ENCODE results near the gene RALGPS1. TPM values are rescaled to one million over a fixed set of nuclear protein-coding genes. Genes with fewer than 3 reads are reported as not detected.

The RALGPS1 gene
- total and polyA plus RNA-seq, 10 donors, result 2.5 to 27.3 (median 14.1) TPM

- peaks cover 11 to 64% (median 42%) of the 10 kb centered on the region in 6 donors for H3K4me1 ChIP-seq
- intact Hi-C loops (cut with DNase I; ENCODE audit: low total_unique reads), result no loop called here
- 36 to 66% (median 44%) methylated on average over 8 to 16 of the region's 16 CpGs for WGBS, 5 donors
- TF ChIP-seq POLR2AphosphoS5 (IDR thresholded peaks at IDR 0.05), result no peak
- TF ChIP-seq CTCF (IDR thresholded peaks at IDR 0.05 in 8 of 11, conservative IDR thresholded peaks at IDR 0.05 in 3 of 11), result peak in 1 of 11 experiments; percentile 15
- no peak for DNase-seq
- H3K36me3 ChIP-seq, result peaks cover 0 to 14% (median 0%) of the 10 kb centered on the region in 6 donors
- H3K27me3 ChIP-seq (replicated peaks in 1 of 7), result peaks cover 0 to 27% (median 10%) of the 10 kb centered on the region in 7 donors
- H3K27ac ChIP-seq, result peak overlapping the region; percentile 67 to 93 (median 88)
- no peaks in the 10 kb centered on the region for H3K9me3 ChIP-seq
- H3K4me3 ChIP-seq, result peak overlapping the region in 5 of 8 donors; percentile 39 to 72 (median 45)
Observed at GRCh38 chr9:127123064-127123890, 208.7 kb downstream of the RALGPS1 start.

- Histone ChIP-seq H3K4me3 (no peak overlapping the region), H3K27me3 (replicated peaks in 1 of 7) (peaks cover 0 to 27% (median 10%) of the 10 kb centered on the region in 7 donors), H3K4me1 (peaks cover 11 to 57% (median 34%) of the 10 kb centered on the region in 6 donors), H3K27ac (peak overlapping the region in 5 of 8 donors; percentile 87 to 93 (median 89)), H3K36me3 (peaks cover 0 to 9% (median 0%) of the 10 kb centered on the region in 6 donors), H3K9me3 (no peaks in the 10 kb centered on the region)
- intact Hi-C loops (cut with DNase I; ENCODE audit: low total_unique reads), result no loop called here
- no peak for DNase-seq
- TF ChIP-seq POLR2A (IDR thresholded peaks at IDR 0.05) (no peak), CTCF (IDR thresholded peaks at IDR 0.05 in 8 of 11, conservative IDR thresholded peaks at IDR 0.05 in 3 of 11) (no peak), POLR2AphosphoS5 (IDR thresholded peaks at IDR 0.05) (no peak)
- 89 to 97% (median 95%) methylated on average over 4 to 7 of the region's 7 CpGs for WGBS, 5 donors
Observed at GRCh38 chr9:127124111-127124531, 209.5 kb downstream of the RALGPS1 start.

- no peak for TF ChIP-seq POLR2A (IDR thresholded peaks at IDR 0.05)
- Histone ChIP-seq H3K4me3 (no peak overlapping the region), H3K27me3 (replicated peaks in 1 of 7) (peaks cover 0 to 27% (median 10%) of the 10 kb centered on the region in 7 donors), H3K27ac (no peak overlapping the region), H3K4me1 (peaks cover 11 to 50% (median 28%) of the 10 kb centered on the region in 6 donors), H3K36me3 (peaks cover 0 to 2% (median 0%) of the 10 kb centered on the region in 6 donors), H3K9me3 (no peaks in the 10 kb centered on the region)
- intact Hi-C loops (cut with DNase I; ENCODE audit: low total_unique reads), result no loop called here
- DNase-seq, result no peak
- WGBS, 5 donors, result 93 to 100% (median 98%) methylated on average over 2 of the region's 2 CpGs
Observed at GRCh38 chr9:127124792-127125191, 210.2 kb downstream of the RALGPS1 start.

- Histone ChIP-seq H3K27ac (peak overlapping the region in 1 of 8 donors; percentile 5), H3K4me1 (peaks cover 11 to 48% (median 26%) of the 10 kb centered on the region in 6 donors), H3K27me3 (replicated peaks in 1 of 7) (peaks cover 0 to 14% (median 10%) of the 10 kb centered on the region in 7 donors), H3K4me3 (no peak overlapping the region), H3K9me3 (no peaks in the 10 kb centered on the region), H3K36me3 (no peaks in the 10 kb centered on the region)
- DNase-seq, result no peak
- WGBS, 5 donors, result 56 to 83% (median 72%) methylated on average over 1 of the region's 1 CpG
- intact Hi-C loops (cut with DNase I; ENCODE audit: low total_unique reads), result no loop called here
- TF ChIP-seq CTCF (IDR thresholded peaks at IDR 0.05 in 8 of 11, conservative IDR thresholded peaks at IDR 0.05 in 3 of 11), result no peak
- no peak for TF ChIP-seq POLR2A (IDR thresholded peaks at IDR 0.05)
- TF ChIP-seq POLR2AphosphoS5 (IDR thresholded peaks at IDR 0.05), result no peak
Observed at GRCh38 chr9:127126971-127127370, 212.4 kb downstream of the RALGPS1 start.
